ENCODE measurements around the gene GRIA3.

GRIA3 gene

DNA sequence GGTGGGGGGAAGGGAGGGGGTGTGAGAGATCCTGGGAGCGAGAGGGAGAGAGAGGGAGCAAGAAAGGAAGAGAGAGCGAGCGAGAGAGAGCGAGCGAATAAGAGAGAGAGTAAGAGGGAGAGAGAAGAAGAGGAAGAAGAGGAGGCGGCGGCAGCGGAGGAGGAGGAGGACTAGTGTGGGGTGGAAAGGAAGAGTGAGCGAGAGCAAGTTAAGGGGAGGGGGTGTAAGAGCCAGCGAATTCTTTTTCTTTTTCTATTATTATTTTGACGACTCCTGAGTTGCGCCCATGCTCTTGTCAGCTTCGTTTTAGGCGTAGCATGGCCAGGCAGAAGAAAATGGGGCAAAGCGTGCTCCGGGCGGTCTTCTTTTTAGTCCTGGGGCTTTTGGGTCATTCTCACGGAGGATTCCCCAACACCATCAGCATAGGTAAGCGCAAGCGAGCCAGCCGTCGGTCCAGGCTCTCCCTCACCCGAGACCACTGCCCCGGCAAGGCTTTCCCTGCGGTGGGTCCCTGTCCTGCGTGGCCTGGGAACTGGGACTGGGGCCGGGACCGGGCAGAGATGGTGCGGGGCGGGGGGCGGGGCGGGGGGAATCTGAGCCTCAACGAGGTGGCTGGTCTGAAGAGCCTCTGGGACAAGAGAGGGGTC lies at the start of gene GRIA3:
Gene GRIA3 (plus strand): TSS at position 60 of the 647 bp plus-strand sequence. CDS start 258 bp downstream, at position 318.
- no peak for DNase-seq (ENCODE audit: low read depth in 1 of 2, low spot score in 1 of 2)

DNA sequence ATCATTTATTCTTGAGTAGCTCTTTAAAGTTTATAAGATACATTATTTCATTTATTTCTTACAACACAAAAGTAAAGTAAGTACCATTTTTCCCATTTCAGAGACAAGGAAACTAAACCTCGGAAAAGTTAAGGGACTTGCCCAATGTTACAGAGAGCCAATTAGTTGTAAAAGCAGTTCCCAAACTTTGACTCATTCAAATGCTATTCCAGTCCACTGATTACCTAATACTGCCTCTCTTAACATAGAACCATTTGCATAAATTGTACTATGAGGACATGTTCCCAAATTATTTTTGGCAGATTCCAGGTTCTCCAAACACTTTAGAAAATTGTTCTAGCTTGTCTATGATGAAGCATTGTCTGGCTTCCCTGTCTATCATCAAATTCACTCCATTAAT lies 45.6 kb upstream of the GRIA3 start:
- DNase-seq (ENCODE audit: low read depth in 1 of 2, low spot score in 1 of 2) = no peak

DNA sequence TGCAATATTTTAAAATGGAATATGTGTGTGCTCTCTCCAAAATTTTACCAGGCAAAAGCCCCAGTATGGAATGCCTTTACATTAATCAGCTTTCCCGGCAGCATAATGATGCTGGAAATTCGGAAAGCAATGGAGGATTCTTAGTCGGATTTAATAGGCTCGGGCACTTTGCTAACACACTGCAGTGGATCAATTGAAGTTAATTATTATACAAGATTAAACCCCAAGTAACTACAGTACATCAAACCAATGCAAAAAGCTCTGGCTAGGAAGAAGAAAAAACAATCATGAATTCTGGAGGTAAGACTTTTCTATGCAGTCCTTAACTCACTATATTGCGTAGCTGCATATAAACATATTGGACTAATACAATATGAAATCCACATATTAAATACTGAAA lies 43.6 kb upstream of the GRIA3 start:
- no peak for DNase-seq (ENCODE audit: low read depth in 1 of 2, low spot score in 1 of 2)

DNA sequence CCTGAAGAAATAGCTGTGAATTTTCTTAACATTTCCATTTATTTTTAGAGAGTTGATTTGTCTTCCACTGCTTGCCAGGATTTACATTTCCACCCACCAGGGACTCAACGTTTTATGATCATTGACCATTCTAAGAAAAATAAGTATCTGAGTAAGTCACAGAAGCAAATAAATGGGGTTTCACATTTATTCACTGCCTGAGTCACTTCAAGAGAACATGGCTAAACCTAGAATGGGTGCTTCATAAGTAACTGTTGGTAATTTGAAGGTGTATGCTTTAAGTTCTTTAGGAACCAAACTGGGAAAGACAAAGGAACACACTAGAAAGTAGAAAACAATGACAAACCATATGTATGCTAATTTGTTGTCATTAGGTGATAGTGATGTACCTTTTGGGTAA lies 43.2 kb upstream of the GRIA3 start:
- no peak for DNase-seq (ENCODE audit: low read depth in 1 of 2, low spot score in 1 of 2)

DNA sequence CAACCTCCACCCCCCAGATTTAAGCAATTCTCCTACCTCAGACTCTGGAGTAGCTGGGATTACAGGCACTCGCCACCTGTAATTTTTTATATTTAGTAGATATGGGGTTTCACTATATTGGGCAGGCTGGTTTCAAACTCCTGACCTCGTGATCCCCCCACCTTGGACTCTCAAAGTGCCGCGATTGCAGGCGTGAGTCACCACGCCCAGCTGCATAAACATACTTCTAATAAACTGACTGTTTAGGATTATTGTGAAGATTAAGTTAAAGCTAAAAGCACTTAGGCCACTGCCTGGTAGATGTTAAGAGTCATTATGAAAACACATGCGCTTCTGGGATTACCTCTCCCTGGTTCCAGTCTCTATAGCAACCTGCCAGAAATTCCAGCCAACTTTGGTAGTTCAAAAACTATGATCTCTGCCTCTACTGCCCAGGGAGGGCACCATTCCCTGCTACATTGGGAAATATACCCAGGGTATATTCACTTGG lies 30.2 kb upstream of the GRIA3 start:
- DNase-seq (ENCODE audit: low read depth in 1 of 2, low spot score in 1 of 2) = no peak

DNA sequence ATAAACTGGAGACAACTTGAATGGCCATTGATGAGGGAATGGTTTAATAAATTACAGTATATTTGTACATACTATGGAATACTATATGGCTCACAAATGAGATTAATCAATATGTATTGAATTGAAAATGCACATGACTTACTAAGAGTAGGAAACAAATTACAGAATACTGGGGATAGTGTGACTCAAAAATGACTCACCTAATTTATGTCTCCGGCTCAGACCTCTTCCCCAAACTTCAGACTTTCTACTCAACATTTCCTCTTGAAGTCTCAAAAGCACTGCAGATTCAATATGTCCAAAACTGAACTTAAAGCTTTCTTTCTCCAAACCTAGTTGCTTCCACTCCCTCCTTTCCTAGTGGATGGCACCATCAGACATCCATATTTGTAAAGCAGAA lies 28.8 kb upstream of the GRIA3 start:
- DNase-seq (ENCODE audit: low read depth in 1 of 2, low spot score in 1 of 2) = no peak

DNA sequence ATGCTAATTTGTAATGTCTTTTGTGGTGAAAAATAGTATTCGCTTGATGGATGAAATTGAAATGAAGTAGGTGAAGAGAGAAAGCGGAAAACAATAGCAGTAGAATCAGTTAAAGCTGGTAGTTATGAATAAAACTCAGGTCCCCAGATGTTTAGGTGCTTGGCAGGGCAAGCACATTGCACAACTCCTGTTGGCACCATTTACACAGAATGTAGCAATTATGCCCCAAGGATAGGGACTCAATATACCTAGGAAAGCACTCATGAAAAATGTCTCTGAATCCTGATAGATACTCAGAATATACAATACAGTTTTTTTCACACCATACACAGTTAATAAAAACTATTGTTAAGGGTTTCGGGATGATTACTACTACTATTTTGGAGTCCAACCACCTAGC lies 26.5 kb upstream of the GRIA3 start:
- no peak for DNase-seq (ENCODE audit: low read depth in 1 of 2, low spot score in 1 of 2)

DNA sequence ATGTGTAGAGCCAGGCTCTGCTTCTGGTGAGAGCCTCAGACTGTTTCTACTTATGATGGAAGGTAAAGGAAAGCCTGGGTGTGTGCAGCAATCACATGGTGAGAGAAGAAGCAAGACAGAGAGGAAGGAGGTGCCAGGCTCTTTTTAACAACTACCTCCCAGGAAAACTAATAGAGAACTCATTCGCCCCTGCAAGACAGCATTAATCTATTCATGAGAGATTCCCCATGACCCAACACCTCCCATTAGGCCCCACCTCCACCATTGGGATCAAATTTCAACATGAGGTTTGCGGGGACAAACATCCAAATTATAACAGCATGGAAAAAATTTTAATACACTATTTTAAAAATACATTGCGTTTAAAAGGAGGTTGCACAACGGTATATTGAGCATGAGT lies 24.7 kb upstream of the GRIA3 start:
- DNase-seq (ENCODE audit: low read depth in 1 of 2, low spot score in 1 of 2) = no peak

DNA sequence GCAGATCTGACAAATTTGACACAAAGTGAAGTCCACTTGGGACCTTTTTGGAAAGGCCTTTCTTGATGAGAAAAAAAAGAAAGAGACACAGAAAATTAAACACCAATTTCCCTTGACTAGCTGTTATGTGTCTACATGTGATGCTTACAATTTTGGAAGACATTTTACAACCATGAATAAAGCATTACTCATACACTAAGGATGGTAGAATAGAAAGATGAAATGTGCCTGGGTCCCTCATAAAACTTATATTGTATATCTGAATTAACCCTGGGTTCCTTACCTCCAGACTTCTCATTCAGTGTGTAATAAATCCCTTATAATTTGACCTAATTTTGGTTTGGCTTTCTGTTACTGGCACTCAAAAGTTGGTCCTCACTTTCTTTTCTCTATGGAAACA lies 16.5 kb upstream of the GRIA3 start:
- no peak for DNase-seq (ENCODE audit: low read depth in 1 of 2, low spot score in 1 of 2)

DNA sequence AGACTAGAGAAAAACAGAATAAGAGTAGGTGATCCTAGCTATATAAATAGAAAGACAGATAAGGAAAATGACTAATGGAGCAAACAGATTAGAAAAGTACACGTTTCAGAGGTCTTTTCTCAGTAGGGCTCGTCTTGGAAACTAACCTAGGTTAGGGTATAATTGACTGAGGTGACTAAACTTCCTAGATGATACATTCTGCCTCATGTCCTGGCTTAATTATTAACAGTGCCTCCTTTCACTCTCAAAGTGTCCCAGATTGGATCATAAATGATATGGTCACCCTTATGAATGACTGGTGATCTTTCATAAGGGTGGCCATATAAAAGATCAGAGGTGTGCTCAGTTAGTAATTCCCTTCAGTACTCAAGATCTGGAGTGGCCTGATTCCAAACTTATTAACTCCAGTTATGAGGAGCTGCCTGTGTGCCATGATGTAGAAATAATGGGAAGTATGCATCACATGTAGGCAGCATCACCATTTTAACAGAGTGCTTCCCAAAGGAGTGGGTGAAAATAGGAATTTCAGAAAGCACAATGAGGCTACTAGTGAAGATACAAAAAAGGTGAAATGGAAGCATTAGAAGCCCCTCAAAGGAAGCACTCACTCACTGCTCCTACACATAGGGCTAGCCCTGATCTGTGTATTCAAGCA lies 14.7 kb upstream of the GRIA3 start:
- no peak for DNase-seq (ENCODE audit: low read depth in 1 of 2, low spot score in 1 of 2)

DNA sequence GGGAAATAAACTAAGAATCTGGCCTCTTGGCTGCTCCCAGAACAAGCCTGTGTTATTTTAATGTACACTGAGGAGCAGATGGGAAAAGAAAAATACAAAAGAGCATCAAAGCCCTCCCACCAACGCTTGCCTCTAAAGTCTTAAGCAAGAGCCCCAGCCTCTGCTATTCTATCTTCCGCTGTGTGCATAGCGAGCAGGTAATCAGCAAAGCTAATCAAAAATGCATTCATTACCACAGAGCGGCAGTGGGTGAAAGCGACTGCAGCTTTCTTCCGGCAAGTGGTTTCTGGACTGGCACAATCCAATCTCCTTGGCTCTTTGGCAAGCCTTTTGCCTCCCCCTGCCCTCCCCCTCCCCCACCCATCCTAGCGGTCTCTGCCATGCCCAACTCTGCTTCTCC lies 13.5 kb upstream of the GRIA3 start:
- no peak for DNase-seq (ENCODE audit: low read depth in 1 of 2, low spot score in 1 of 2)

DNA sequence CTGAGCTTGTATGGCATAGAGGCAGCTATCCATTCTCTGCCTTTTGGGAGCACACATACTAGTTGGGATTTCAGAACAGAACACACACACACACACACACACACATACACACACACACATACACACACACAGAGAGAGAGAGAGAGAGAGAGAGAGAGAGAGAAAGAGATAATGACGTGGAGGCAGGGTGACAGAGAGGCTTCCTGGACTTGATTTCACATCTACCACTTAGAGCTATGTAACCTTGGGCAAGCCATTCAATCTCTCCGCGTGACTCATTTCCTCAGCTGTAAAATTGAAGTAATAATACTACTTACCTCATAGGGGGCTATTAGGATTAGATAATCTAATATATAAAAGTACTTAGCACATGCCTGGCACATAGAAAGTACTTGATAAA lies 12.3 kb upstream of the GRIA3 start:
- DNase-seq (ENCODE audit: low read depth in 1 of 2, low spot score in 1 of 2) = no peak

DNA sequence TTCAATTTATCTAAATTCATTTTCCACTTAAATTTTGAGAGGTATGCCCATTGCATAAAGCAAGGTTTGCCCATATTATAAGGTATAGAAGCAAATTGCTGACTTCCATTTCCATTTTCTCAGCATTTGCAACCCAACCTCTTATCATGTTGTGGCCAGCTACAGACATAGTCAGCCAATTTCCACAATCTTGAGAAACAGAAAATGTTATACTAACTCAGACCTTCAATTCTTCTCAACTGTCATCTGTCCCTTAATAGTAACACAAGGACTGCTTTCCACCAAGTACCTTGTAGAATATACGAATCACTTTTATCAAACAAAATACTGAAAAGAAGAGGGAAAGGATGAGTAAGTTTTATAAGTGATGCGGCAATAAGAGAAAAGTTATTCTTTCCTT lies 11.2 kb upstream of the GRIA3 start:
- no peak for DNase-seq (ENCODE audit: low read depth in 1 of 2, low spot score in 1 of 2)

DNA sequence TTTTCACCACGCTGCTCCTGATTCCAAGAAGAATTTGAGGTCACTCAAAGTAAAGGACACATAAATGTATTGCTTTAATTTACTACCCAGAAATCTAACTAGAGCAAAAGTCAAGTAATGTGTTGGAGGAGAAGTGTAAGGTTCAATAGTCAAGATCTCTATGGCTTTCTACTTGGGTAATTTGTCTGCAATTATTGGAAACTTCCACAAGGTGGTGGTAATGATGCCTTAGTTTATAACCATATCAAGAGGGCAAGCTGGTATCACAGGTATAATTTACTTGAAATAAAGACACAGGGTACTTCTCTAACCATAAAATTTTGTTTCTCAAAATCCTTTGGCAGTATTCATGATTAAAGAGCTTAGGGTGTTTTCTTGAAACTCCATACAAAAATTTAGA lies 10.2 kb upstream of the GRIA3 start:
- DNase-seq (ENCODE audit: low read depth in 1 of 2, low spot score in 1 of 2) = no peak

DNA sequence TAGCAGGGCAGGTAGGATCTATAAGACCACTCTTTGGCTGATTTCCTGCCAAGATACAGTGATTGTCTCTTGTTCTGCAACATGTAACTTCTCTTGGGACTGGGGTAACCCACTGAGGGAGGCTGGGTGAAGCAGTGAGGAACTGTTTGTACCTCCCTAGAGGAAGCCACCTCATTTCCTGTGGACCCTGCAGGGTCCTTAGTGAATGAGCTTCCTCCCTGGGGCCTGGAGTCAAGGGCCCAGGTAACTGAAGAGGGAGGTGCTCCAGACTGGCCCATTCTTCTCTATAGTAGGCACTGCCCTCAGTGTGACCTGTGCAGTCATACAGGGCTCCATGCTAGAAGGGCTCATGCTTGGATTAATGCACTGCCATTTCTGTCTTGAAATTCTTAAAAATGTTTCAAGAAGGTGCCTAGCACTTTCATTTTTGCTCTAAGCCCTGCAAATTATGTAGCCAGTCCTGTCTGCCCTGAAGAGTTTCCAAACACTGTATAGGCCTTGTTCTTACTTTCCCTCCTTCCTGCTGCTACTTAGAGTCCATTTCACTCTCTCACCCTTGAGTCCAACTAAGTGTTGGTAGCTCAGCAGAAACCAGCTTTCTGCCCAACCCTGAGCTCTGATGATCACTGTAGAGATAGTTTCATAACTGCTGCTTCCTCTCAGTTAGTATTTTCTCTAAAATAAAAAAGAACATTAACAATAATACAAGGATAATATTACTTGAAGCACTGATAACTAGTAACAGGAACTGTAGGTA lies 8.5 kb upstream of the GRIA3 start:
- DNase-seq (ENCODE audit: low read depth in 1 of 2, low spot score in 1 of 2) = no peak

DNA sequence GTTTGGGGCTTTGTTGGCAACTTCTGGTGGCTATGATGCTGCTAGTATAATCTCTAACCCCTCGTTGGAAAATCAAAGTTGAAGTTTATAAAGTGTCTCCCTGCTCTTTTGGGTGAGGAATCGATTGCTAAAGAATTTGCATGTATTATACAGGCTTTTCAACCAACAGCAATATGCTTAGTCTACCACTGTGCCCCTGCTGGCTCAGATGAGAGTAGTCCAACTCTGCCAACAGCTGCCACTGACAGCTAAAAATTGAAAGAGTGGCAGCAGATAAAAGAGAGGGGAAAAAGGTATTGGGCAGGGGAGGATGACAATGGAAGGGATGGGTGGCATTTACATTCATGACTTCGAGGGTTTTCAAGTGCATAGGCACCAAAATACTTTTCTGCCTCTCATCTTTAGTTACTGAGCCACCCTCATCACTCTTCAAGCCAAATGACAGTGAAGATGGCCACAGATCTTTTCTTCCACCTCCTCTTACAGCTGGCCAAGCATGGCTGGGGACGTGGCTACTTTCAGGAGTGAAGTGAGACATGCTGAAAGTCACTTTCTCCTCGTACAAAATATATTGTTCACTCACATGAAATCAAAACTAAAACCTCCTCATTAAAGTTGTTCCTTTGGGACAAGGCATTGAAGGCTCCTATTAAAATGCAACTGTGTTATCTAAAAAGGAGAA lies 2.7 kb upstream of the GRIA3 start:
- no peak for DNase-seq (ENCODE audit: low read depth in 1 of 2, low spot score in 1 of 2)

DNA sequence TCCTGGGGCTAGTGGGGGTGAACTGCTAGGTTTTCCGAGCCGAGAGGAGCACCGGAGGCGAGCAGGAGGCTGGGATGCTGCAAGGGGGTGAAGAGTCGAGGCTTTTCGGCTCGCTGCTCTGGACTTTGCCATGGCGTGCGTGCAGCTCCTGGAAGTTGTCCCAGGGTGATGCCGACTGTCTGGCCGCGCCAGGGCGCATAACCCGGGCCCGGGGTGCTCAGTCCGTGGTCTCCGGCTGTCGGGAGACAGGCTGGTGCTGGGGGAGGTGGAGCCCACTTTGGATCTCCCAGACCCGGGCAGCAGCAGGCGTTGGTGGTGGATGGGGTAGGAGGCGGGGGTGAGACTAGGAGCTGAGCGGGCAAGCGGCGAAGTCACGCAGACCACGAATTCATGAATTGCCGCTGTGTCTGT lies 793 bp downstream of the GRIA3 start:
- DNase-seq (ENCODE audit: low read depth in 1 of 2, low spot score in 1 of 2) = no peak

DNA sequence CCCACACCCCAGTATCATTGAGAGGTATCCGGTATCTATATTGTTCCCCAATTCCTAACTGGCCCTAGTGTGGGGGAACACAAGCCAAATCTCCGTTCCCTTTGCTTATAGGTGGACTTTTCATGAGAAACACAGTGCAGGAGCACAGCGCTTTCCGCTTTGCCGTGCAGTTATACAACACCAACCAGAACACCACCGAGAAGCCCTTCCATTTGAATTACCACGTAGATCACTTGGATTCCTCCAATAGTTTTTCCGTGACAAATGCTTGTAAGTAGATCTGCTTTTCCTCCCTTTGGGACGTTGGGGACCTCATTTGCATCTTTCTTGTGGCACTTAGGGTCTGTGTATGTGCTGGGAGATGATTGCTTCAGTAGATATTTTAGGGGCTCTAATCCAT lies 1.6 kb downstream of the GRIA3 start:
- no peak for DNase-seq (ENCODE audit: low read depth in 1 of 2, low spot score in 1 of 2)

DNA sequence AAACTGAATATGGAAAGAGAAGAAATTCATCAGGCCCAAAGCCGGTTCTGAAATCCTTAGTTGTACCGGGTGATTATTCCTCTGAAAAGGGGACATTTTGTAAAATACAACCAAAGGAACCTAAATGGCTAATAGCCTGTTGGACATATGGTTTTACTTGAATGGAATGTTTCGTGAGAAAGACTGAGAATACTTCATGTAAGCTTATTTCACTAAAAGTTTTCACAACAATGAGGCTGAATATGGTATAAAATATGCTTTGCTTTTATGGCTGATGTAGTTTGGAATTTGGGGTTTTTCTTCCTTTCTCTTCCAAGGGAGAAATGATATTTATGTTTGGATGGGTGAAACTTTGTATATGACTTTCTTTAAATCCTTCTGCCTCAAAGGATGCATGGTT lies 2.7 kb downstream of the GRIA3 start:
- DNase-seq (ENCODE audit: low read depth in 1 of 2, low spot score in 1 of 2) = no peak

DNA sequence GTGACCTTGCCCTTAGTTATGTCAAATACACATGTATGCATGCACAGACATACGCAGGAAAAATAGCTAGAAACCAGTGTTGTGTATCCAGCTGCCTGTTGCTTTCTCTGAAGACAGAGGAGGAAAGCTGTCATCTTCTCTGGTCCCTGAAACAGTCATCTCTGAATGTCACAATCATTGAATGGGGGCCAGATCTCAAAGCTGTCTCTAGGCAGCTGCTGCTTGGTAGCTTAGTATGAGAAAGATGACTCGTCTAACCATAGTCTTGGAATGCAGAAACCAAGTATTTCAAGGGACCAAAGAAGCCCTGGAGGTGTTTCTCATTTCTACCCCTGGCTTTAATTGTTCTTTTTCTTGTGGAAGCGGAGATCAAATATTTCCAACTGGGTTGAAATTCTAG lies 4.0 kb downstream of the GRIA3 start:
- no peak for DNase-seq (ENCODE audit: low read depth in 1 of 2, low spot score in 1 of 2)

DNA sequence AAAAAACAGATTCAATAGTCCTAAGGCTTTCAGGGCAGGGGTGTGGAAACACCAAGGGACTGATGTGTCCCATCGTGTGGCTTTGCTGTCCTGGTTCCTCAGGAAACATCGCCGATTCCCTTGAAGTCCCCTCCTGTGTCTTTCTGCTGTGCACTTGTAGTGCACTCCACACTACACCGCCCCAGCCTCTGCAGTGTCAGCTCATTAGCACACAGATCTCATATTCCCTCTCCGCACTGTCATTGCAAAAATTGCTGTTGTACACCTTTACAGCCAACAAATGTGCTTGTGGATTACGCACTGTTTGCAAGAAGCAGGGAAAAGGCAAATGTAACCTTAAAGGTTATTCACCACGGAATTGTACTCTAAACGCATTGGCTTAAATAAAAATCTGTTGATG lies 5.3 kb downstream of the GRIA3 start:
- no peak for DNase-seq (ENCODE audit: low read depth in 1 of 2, low spot score in 1 of 2)

DNA sequence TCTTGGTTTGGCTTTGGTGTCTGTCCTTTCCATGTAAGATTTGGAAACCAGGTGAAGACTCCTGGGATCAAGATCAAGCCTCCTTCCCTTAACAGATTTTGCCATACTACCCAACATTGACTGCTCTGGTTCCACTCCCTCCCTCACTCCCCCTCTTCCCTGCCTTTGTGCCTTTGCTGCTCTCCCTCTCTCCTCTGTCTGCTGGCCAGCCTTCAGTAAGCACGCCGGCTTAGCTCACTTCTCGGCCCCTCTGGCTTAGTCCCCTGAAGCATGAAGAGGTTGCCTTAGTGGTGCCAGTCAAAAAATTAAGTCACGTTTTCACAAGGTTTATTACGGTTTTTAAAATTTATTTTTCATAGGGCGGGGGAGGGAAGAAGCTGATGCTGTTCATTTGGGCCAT lies 6.0 kb downstream of the GRIA3 start:
- no peak for DNase-seq (ENCODE audit: low read depth in 1 of 2, low spot score in 1 of 2)

Measured in activated CD4-positive, alpha-beta T cell treated with anti-CD3 and anti-CD28 coated beads, Interleukin-2, amount 50 U/mL, for 24 hours (primary cell).